Activated CD8-positive, alpha-beta memory T cell treated with anti-CD3 and anti-CD28 coated beads, Interleukin-2, amount 10 ng/mL, durations not matched to agents 7 days and 5 days (primary cell): ENCODE results near the gene C1QTNF6. TPM values are rescaled to one million over a fixed set of nuclear protein-coding genes. Genes with fewer than 3 reads are reported as not detected.

Experiments used
- ATAC-seq: fragments of 150-1000 bp; cut with Tn5 transposase; one replicate; pipeline ENCODE4 v1.10.0; 2021; ENCODE audit warnings: moderate library complexity
- CTCF ChIA-PET: fragments of 350-600 bp; sonication (Branson Sonifier 250); formaldehyde crosslinking; loops from one replicate; lab custom pipeline; 2021; ENCODE audit warnings: antibody characterized with exemption; lab: Charles Lee
- DNase-seq: peaks from one replicate; pipeline ENCODE4 v3.0.0-alpha.2; 2020
- H3K27ac Mint-ChIP-seq: one replicate; pipeline ENCODE4 v1.8.0; 2021; ENCODE audit warnings: mild to moderate bottlenecking, mixed read lengths
- H3K27me3 Mint-ChIP-seq: one replicate; pipeline ENCODE4 v1.8.0; 2021; ENCODE audit warnings: mixed read lengths
- H3K36me3 Mint-ChIP-seq: one replicate; pipeline ENCODE4 v1.8.0; 2021; ENCODE audit warnings: mild to moderate bottlenecking, mixed read lengths
- H3K4me1 Mint-ChIP-seq: one replicate; pipeline ENCODE4 v1.8.0; 2021; ENCODE audit warnings: mixed read lengths
- H3K4me3 Mint-ChIP-seq: one replicate; pipeline ENCODE4 v1.8.0; 2021; ENCODE audit warnings: mild to moderate bottlenecking, moderate library complexity, mixed read lengths
- H3K9me3 Mint-ChIP-seq: one replicate; pipeline ENCODE4 v1.8.0; 2022; ENCODE audit warnings: low read depth, mixed read lengths
- total RNA-seq, 2 experiments: library from RNA; stranded (reverse); gene quantifications; one replicate each; pipeline ENCODE4 v1.2.3, GENCODE V29; 2021

C1QTNF6 gene
- total RNA-seq, 2 experiments from 2014 or later = 6.7 to 7.4 TPM

- H3K36me3 Mint-ChIP-seq = peaks cover 13% of the 10 kb centered on the region
- CTCF ChIA-PET = interaction anchor here (0.7 to 9.4 kb wide), 21 partner anchors 9 to 307 kb away, joined by 3 to 150 read pairs (median 6); partner anchors contain the start of genes IL2RB, KCTD17 and RAC2
- no peaks in the 10 kb centered on the region for H3K27me3 Mint-ChIP-seq
- H3K9me3 Mint-ChIP-seq = peaks cover 5% of the 10 kb centered on the region
- peak overlapping the region; percentile 55 for H3K4me3 Mint-ChIP-seq
- H3K27ac Mint-ChIP-seq = peak overlapping the region; percentile 99
- H3K4me1 Mint-ChIP-seq = peaks cover 92% of the 10 kb centered on the region
- ATAC-seq (peak; percentile 0), DNase-seq (no peak)
Measured at GRCh38 chr22:37163096-37163489, 25.0 kb downstream of the C1QTNF6 start.

DNA sequence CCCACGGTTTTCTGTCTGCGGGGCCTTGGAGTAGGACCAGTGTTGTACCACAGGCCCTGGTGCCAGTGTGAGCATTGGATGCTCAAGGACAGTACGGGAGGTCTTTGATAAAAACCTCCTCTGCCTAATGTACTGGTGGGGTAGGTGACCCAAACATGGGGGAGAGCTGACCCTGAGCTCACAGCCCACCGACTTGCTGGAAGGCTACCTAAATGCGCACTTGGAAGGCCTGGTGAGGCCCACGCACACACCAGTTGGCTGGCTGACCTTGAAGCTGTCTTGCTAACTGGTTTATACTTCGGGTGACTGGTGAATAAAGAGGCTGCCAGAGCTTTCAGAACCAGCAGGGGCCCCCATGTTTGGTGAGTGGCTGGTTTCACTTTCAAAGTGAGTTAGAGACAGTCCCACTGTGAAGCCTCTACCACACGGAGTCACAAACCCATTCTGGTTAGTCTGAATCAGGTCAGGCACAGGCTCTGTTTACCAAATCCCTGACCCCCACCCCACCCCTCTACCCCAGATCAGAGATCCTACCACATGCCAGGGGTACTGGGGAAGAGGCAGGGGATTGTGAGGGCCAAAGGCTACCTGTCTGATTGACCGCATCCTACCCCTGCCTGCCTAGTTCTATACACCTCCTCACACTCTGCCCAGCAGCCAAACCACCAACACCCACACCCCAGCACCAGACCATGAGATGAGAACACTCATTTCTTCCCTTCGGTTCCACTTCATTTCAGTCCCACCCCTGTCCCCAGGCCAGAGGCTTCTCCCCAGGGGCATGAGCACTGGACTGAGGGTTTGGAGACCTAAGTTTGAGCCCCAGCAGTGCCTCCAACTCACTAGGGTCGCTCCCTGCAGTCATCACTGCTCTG is 25.6 kb downstream of the C1QTNF6 start:
- DNase-seq (peak; percentile 96), ATAC-seq (peak; percentile 57)
- Mint-ChIP-seq H3K36me3 (peaks cover 9% of the 10 kb centered on the region), H3K27me3 (no peaks in the 10 kb centered on the region), H3K4me3 (peak overlapping the region; percentile 55), H3K9me3 (peaks cover 5% of the 10 kb centered on the region), H3K27ac (peak overlapping the region; percentile 99), H3K4me1 (peaks cover 90% of the 10 kb centered on the region)
- CTCF ChIA-PET = interaction anchor here (0.7 to 9.4 kb wide), 28 partner anchors 8 to 306 kb away, joined by 3 to 150 read pairs (median 4); partner anchors contain the start of genes IL2RB, KCTD17 and RAC2

DNA sequence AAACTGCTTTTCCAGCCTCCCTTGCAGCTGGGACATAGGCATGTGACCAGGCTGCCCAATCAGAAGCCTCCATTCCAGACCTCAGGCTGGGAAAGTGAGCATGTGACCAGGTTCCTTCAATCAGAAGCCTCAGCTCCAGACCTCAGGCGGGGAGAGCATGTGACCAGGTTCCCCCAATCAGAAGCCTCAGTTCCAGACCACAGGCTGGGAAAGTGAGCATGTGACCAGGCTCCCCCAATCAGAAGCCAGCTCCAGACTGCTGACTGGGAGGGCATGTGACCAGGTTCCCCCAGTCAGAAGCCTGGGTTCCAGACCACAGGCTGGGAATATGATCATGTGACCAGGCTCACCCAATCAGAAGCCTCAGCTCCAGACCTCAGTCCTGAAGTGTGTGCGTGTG is 26.6 kb downstream of the C1QTNF6 start:
- no peak for ATAC-seq
- no peaks in the 10 kb centered on the region for H3K27me3 Mint-ChIP-seq
- CTCF ChIA-PET = interaction anchor here (0.7 to 9.4 kb wide), 17 partner anchors 9 to 85 kb away, joined by 3 to 150 read pairs (median 4); partner anchors contain the start of genes IL2RB and RAC2
- peaks cover 9% of the 10 kb centered on the region for H3K36me3 Mint-ChIP-seq
- peak overlapping the region; percentile 99 for H3K27ac Mint-ChIP-seq
- DNase-seq = peak; percentile 84
- peaks cover 5% of the 10 kb centered on the region for H3K9me3 Mint-ChIP-seq
- H3K4me3 Mint-ChIP-seq = peak overlapping the region; percentile 55
- H3K4me1 Mint-ChIP-seq = peaks cover 81% of the 10 kb centered on the region

DNA sequence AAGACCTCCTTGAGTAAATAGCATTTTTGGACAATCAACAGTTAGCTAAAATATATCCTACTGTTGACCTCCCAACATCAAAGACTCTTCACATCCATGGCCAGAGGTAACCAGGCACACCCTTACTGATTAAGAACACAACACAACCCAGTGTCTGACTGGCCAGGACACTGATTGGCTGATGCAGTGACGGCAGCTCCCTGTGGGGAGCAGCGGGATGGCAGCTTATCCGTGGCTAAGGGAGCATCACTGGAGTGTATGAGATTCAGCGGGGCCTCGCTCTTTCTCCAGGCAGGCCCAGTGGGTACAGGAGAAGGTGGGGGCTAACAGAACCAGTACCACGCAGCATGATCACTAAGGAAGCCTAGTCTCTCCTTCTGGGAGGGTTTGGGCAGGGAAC is 28.0 kb downstream of the C1QTNF6 start:
- Mint-ChIP-seq H3K36me3 (peaks cover 12% of the 10 kb centered on the region), H3K9me3 (peaks cover 7% of the 10 kb centered on the region), H3K4me3 (no peak overlapping the region), H3K4me1 (peaks cover 78% of the 10 kb centered on the region), H3K27ac (peak overlapping the region; percentile 79), H3K27me3 (no peaks in the 10 kb centered on the region)
- CTCF ChIA-PET = interaction anchor here (5.2 to 9.4 kb wide), 2 partner anchors 11 to 39 kb away, joined by 107 to 150 read pairs; partner anchors contain the start of gene IL2RB
- DNase-seq = no peak
- ATAC-seq = no peak

- no peak for ATAC-seq
- Mint-ChIP-seq H3K4me1 (peaks cover 71% of the 10 kb centered on the region), H3K9me3 (peaks cover 7% of the 10 kb centered on the region), H3K27ac (no peak overlapping the region), H3K36me3 (peaks cover 12% of the 10 kb centered on the region), H3K4me3 (no peak overlapping the region), H3K27me3 (no peaks in the 10 kb centered on the region)
- CTCF ChIA-PET = no interaction called here
- DNase-seq = no peak
Measured at GRCh38 chr22:37158963-37159290, 29.1 kb downstream of the C1QTNF6 start.

DNA sequence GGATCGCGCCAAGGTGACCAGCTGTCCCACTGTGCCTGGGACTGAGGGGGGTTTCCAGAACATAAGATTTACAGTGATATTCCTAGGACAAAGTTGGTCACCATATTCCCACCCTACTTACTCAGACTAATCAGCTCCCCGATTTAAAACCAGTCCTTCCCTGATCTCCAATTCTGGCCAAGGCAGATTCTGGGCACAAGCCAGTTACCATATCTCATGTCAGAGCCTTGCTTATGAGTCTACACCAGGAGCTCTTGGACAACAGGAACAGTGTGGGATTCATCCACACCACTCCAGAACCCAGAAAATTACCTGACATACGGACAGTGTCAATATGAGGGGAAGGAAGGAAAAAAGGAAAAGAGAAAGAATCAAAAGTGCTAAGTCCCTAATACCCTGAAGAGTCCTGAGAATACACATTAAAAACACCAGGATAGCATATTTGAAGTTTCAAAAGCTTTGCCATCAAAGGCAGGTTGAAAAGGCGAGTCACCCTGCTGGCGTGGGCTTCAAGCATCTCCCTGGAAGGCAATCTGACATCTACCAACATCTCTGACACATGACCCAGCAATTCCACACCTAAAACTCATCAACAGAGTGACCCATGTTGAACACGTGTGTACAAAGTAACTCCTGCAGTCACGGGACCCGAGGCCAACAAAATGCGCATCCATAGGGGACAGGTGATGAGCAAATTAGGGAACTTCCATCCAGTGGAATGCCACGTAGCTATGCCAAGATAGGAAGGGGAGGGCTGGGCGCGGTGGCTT is 30.3 kb downstream of the C1QTNF6 start:
- DNase-seq = no peak
- no peak overlapping the region for H3K4me3 Mint-ChIP-seq
- peaks cover 65% of the 10 kb centered on the region for H3K4me1 Mint-ChIP-seq
- H3K9me3 Mint-ChIP-seq = peaks cover 7% of the 10 kb centered on the region
- H3K27ac Mint-ChIP-seq = no peak overlapping the region
- ATAC-seq = no peak
- peaks cover 12% of the 10 kb centered on the region for H3K36me3 Mint-ChIP-seq
- CTCF ChIA-PET = interaction anchor here (1.2 to 2.4 kb wide), 4 partner anchors 9 to 42 kb away, joined by 3 to 8 read pairs (median 4); no protein-coding TSS in a partner anchor
- no peaks in the 10 kb centered on the region for H3K27me3 Mint-ChIP-seq

GRCh38 chr22:37156686-37157435 is 31.2 kb downstream of the C1QTNF6 start:
- Mint-ChIP-seq H3K9me3 (peaks cover 7% of the 10 kb centered on the region), H3K4me1 (peaks cover 57% of the 10 kb centered on the region), H3K27ac (no peak overlapping the region), H3K27me3 (no peaks in the 10 kb centered on the region), H3K36me3 (peaks cover 13% of the 10 kb centered on the region), H3K4me3 (no peak overlapping the region)
- DNase-seq (no peak), ATAC-seq (no peak)
- CTCF ChIA-PET = interaction anchor here (0.8 to 2.4 kb wide), 5 partner anchors 8 to 43 kb away, joined by 3 to 8 read pairs (median 5); no protein-coding TSS in a partner anchor

- peaks cover 16% of the 10 kb centered on the region for H3K36me3 Mint-ChIP-seq
- H3K4me1 Mint-ChIP-seq = peaks cover 56% of the 10 kb centered on the region
- ATAC-seq (no peak), DNase-seq (no peak)
- CTCF ChIA-PET = interaction anchor here (0.8 to 2.4 kb wide), 2 partner anchors 11 to 44 kb away, joined by 5 to 8 read pairs; no protein-coding TSS in a partner anchor
- no peak overlapping the region for H3K4me3 Mint-ChIP-seq
- H3K9me3 Mint-ChIP-seq = peaks cover 4% of the 10 kb centered on the region
- no peak overlapping the region for H3K27ac Mint-ChIP-seq
- H3K27me3 Mint-ChIP-seq = no peaks in the 10 kb centered on the region
Measured at GRCh38 chr22:37155971-37156370, 32.1 kb downstream of the C1QTNF6 start.

GRCh38 chr22:37154925-37155712 is 32.9 kb downstream of the C1QTNF6 start:
- CTCF ChIA-PET = interaction anchor here (0.7 kb wide), 1 partner anchor 43 kb away, joined by 3 read pairs; no protein-coding TSS in a partner anchor
- H3K27ac Mint-ChIP-seq = peak overlapping the region; percentile 21
- H3K36me3 Mint-ChIP-seq = peaks cover 20% of the 10 kb centered on the region
- peak; percentile 43 for ATAC-seq
- H3K9me3 Mint-ChIP-seq = peaks cover 7% of the 10 kb centered on the region
- H3K4me3 Mint-ChIP-seq = no peak overlapping the region
- DNase-seq = no peak
- H3K4me1 Mint-ChIP-seq = peaks cover 57% of the 10 kb centered on the region
- H3K27me3 Mint-ChIP-seq = no peaks in the 10 kb centered on the region

- Mint-ChIP-seq H3K36me3 (peaks cover 29% of the 10 kb centered on the region), H3K27me3 (no peaks in the 10 kb centered on the region), H3K4me3 (no peak overlapping the region), H3K9me3 (peaks cover 7% of the 10 kb centered on the region), H3K27ac (no peak overlapping the region), H3K4me1 (peaks cover 51% of the 10 kb centered on the region)
- CTCF ChIA-PET = interaction anchor here (0.7 to 1.2 kb wide), 3 partner anchors 29 to 45 kb away, joined by 3 read pairs; no protein-coding TSS in a partner anchor
- DNase-seq = no peak
- ATAC-seq = no peak
Measured at GRCh38 chr22:37153901-37154300, 34.1 kb downstream of the C1QTNF6 start.

- CTCF ChIA-PET = interaction anchor here (0.8 to 8.1 kb wide), 6 partner anchors 11 to 48 kb away, joined by 3 to 107 read pairs (median 14); no protein-coding TSS in a partner anchor
- no peaks in the 10 kb centered on the region for H3K27me3 Mint-ChIP-seq
- H3K36me3 Mint-ChIP-seq = peaks cover 54% of the 10 kb centered on the region
- H3K4me3 Mint-ChIP-seq = no peak overlapping the region
- peaks cover 7% of the 10 kb centered on the region for H3K9me3 Mint-ChIP-seq
- H3K4me1 Mint-ChIP-seq = peaks cover 50% of the 10 kb centered on the region
- ATAC-seq (no peak), DNase-seq (no peak)
- H3K27ac Mint-ChIP-seq = no peak overlapping the region
Measured at GRCh38 chr22:37151401-37151800, 36.6 kb downstream of the C1QTNF6 start.

- H3K36me3 Mint-ChIP-seq = peaks cover 61% of the 10 kb centered on the region
- H3K27ac Mint-ChIP-seq = peak overlapping the region; percentile 99
- ATAC-seq = no peak
- no peaks in the 10 kb centered on the region for H3K27me3 Mint-ChIP-seq
- H3K4me3 Mint-ChIP-seq = no peak overlapping the region
- H3K4me1 Mint-ChIP-seq = peaks cover 53% of the 10 kb centered on the region
- CTCF ChIA-PET = interaction anchor here (1.6 to 12.2 kb wide), 7 partner anchors 11 to 174 kb away, joined by 5 to 137 read pairs (median 24); no protein-coding TSS in a partner anchor
- DNase-seq = no peak
- peaks cover 7% of the 10 kb centered on the region for H3K9me3 Mint-ChIP-seq
Measured at GRCh38 chr22:37150701-37151100, 37.3 kb downstream of the C1QTNF6 start.
